ENCODE results near the gene ATN1.

GRCh38 chr12:6947615-6948014 lies 19.9 kb downstream of the ATN1 start:
- TF ChIP-seq POLR2A (IDR thresholded peaks at IDR 0.05) (no peak), CTCF (IDR thresholded peaks at IDR 0.05) (no peak)
